GM19351 (cell line): ENCODE data around the gene PAPLN.
"Not testable (repeated sequence)": the region's sequence is repeated elsewhere in the genome, so short reads cannot be mapped to it uniquely, and the experiment has no call there.

Experiments used
- ATAC-seq: cut with Tn5 transposase; IDR thresholded peaks from one replicate; pipeline ENCODE4 v1.9.1; 2021; ENCODE audit warnings: mild to moderate bottlenecking, moderate library complexity; ENCODE audit not compliant: unreplicated experiment

Gene PAPLN

GRCh38 chr14:73237219-73237785 is at the start of gene PAPLN:
Gene PAPLN (plus strand): TSS chr14:73237506. CDS start chr14:73239779, 2,273 bp downstream.
- ATAC-seq: no peak

- no peak for ATAC-seq
These were observed 48.8 kb upstream of the PAPLN start for GRCh38 chr14:73188501-73188911.

GRCh38 chr14:73189651-73190050 is 47.7 kb upstream of the PAPLN start:
- ATAC-seq: no peak

- ATAC-seq: no peak
These were observed 45.9 kb upstream of the PAPLN start for GRCh38 chr14:73191441-73191840.

- ATAC-seq: not testable (repeated sequence)
These were observed 43.0 kb upstream of the PAPLN start for GRCh38 chr14:73194306-73194705.

DNA sequence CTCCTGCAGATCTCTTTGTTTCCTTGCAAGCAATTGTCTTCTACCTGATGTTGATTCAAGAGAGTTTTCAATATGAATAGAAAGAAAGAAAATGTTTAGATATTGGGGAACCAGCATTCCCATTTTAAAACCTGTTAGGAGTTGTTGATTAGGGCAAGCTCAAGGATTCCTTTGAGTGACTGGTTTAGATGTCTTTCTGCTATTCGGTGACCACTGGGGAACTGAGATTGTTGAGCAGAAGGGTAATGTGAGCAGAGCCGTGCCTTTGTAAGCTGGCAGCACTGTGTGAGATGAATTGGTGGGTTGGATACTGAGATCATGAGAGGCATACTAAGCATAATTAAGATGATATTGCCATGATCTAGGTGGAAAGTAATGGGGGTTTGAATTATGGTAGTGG is 39.1 kb upstream of the PAPLN start:
- ATAC-seq: no peak

- no peak for ATAC-seq
These were observed 33.8 kb upstream of the PAPLN start for GRCh38 chr14:73203527-73203926.

DNA sequence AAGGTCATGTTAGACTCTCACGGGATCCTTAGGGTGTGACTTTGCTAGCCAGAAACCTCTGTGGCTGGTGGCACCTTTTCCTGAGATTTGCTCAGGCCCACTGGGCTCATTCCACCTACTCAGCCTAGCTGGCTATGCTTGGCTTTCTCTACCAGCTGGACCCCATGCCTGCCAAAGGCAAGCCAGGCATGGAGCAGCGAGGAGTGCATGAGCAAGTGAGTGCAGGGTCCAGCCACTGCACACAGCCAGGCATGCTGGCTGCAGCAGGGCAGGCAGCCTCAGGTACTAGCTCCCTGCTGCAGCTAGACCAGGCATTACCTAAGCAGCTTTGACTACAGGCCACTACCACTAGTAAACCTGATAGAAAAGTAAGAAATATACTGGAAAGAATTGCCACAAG is 29.7 kb upstream of the PAPLN start:
- no peak for ATAC-seq

DNA sequence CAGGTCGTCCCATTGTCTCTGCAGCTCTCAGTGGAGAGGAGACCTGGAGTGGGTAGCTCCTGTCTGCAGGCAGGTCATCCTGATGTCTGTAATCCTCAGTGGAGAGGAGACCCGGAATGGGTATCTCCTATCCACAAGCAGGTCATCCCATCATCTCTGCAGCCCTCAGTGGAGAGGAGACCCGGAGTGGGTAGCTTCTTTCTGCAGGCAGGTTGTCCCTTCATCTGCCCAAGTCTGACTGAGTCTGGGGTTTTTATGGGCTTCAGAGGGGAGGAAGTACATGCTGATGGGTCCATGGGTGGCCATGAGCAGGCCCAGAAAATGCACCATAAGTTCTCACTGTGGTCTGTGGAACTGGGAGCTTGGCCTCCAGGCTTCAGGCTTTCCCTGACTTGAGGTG is 28.9 kb upstream of the PAPLN start:
- no peak for ATAC-seq

DNA sequence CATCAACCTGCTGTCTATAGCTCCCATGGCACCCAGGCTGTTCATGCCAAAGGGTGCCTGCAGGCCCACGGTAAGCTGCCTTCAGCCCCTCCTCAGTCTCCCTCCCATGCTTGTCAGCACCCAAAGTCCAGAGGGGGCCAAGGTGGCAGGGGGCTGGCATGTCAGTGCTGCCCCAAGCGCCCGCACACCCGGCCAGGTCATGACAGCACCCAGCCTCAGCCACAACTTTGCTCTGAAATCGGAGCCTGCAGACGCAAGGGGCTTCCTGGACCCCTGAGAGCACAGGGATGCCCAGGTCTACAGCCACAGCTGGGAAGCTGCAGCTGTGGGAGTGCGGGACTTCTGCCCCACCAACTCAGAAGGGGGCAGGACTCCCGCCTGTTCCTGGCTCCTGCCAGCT is 28.5 kb upstream of the PAPLN start:
- ATAC-seq: no peak

GRCh38 chr14:73209953-73210352 is 27.4 kb upstream of the PAPLN start:
- no peak for ATAC-seq

DNA sequence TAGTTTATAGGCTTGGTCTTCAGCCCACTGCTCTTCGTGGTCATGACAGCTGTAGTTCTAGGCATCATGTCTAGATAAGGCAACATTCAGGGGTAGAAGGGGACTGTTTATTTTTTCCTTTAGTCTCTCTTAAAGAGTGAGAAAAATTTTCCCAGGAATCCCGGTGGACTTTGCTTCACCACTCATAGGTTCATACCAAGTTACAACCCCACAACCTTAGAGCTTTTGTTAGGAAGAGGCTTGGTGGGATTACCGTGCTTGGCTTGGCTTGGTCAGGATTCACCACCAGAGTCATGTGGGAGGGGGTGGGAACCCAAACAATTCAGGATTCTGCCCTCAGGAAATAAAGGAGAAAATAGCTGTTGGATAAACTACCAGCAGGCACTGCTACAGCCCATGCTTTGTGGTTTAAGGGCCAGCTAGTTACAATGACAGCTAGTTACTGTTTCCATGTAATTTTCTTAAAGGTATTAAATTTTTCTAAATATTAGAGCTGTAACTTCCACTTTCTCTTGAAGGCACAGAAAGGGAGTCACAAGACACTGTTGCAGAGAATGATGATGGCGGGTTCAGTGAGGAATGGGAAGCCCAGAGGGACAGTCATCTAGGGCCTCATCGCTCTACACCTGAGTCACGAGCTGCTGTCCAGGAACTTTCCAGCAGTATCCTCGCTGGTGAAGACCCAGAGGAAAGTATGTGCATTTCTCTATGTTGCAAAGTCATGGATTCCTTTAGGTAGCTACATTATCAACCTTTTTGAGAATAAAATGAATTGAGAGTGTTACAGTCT is 25.9 kb upstream of the PAPLN start:
- ATAC-seq: no peak

DNA sequence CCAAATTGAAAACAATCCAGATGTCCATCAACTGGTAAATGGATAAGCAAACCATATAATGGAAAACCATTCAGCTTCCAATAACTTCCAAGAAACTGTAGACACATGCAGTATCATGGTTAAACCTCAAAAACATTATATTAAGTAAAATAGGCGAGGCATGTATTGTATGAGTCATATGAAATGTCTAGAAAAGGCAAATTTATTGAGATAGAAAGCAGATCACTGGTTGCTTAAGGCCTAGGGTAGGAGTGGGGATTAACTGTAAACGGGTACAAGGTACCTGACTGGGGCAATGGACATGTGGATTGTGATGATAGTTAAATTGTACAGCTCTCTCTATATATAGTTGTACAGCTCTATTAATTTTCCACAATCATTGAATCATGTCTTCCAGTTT is 21.3 kb upstream of the PAPLN start:
- no peak for ATAC-seq

GRCh38 chr14:73217411-73217810 is 19.9 kb upstream of the PAPLN start:
- ATAC-seq: no peak

GRCh38 chr14:73220061-73220460 is 17.2 kb upstream of the PAPLN start:
- ATAC-seq: no peak

GRCh38 chr14:73220634-73221033 is 16.7 kb upstream of the PAPLN start:
- no peak for ATAC-seq

- no peak for ATAC-seq
These were observed 15.4 kb upstream of the PAPLN start for GRCh38 chr14:73221945-73222344.

GRCh38 chr14:73223049-73223448 is 14.3 kb upstream of the PAPLN start:
- peak; percentile 72 for ATAC-seq

- no peak for ATAC-seq
These were observed 11.8 kb upstream of the PAPLN start for GRCh38 chr14:73225496-73225895.

GRCh38 chr14:73227812-73228781 is 9.2 kb upstream of the PAPLN start:
- no peak for ATAC-seq

GRCh38 chr14:73230051-73230450 is 7.3 kb upstream of the PAPLN start:
- no peak for ATAC-seq
